GM12875 (cell line): ENCODE measurements around the gene TRIM39.

ENCODE experiments used
- H3K4me3 ChIP-seq: one replicate; pipeline ENCODE4 v1.5.1; 2011; ENCODE audit warnings: low read depth, low read length, control low read depth
- TF ChIP-seq, protein P1 (sequence below): IDR thresholded peaks from 2 replicates; pipeline ENCODE4 v1.5.1; 2011; ENCODE audit warnings: low read depth, mild to moderate bottlenecking, control low read depth, inconsistent platforms, low read length, moderate library complexity, borderline replicate concordance; ENCODE audit not compliant: insufficient read depth

Gene TRIM39

DNA sequence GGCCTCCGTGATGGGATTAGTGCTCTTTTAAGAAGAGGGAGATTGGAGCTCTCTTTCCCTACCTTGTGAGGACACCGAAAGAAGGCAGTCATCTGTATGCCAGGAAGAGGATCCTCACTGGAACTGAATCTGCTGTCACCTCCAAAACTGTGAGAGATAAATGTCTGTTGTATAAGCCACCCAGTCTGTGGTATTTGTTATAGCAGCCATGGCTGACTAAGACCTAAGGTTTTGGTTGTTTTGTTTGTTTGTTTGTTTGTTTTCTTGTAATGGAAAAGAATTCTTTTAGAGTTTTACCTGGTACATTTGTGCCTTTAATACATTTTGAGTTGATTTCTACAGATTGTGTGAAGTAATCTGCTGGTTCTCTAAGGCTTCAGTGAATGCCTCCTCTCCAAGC is 25.8 kb downstream of the TRIM39 start:
- TF ChIP-seq, protein P1, sequence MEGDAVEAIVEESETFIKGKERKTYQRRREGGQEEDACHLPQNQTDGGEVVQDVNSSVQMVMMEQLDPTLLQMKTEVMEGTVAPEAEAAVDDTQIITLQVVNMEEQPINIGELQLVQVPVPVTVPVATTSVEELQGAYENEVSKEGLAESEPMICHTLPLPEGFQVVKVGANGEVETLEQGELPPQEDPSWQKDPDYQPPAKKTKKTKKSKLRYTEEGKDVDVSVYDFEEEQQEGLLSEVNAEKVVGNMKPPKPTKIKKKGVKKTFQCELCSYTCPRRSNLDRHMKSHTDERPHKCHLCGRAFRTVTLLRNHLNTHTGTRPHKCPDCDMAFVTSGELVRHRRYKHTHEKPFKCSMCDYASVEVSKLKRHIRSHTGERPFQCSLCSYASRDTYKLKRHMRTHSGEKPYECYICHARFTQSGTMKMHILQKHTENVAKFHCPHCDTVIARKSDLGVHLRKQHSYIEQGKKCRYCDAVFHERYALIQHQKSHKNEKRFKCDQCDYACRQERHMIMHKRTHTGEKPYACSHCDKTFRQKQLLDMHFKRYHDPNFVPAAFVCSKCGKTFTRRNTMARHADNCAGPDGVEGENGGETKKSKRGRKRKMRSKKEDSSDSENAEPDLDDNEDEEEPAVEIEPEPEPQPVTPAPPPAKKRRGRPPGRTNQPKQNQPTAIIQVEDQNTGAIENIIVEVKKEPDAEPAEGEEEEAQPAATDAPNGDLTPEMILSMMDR, result no peak
- H3K4me3 ChIP-seq, result no peak overlapping the region

DNA sequence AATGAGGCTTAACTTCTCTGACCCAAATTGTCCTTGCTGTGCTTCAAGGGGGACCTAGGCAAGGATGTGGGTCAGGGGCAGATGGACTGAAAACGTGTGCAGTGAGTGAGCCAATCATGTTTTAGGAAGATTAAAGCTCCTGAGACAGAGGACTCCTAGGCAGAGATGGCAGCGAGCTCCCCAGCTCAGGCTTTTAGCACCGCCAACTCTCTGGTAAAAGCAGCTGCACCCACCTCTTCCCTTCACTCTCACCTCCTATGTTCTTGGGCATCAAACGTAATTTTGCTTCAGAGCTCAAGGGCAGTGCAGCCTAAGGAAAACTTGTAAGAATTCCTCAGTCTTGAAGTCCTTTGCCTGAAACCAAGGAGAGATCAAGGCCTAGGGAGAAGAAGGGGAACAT is 28.6 kb downstream of the TRIM39 start:
- TF ChIP-seq, protein P1, result no peak

DNA sequence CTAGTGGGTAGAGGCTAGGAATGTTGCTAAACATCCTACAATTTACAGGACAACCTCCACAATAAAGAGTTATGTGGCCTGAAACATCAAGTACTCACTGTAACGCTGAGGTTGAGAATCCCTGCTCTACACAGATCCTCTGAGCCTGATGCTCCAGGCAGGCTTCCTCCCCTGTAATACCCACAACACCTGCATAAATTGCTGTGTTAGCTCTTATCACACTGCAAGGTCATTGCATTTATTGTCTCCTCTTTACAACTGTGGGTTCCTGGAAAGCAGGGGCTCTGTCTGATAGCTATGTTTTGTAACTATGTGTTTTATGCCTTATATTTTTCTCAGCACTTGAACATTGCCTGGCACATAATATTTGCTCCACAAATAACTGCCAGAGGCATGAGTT is 29.8 kb downstream of the TRIM39 start:
- no peak overlapping the region for H3K4me3 ChIP-seq
- TF ChIP-seq, protein P1, result no peak

More for the DNA sequence above, 28.6 kb downstream of the TRIM39 start:
- H3K4me3 ChIP-seq, result no peak overlapping the region

DNA sequence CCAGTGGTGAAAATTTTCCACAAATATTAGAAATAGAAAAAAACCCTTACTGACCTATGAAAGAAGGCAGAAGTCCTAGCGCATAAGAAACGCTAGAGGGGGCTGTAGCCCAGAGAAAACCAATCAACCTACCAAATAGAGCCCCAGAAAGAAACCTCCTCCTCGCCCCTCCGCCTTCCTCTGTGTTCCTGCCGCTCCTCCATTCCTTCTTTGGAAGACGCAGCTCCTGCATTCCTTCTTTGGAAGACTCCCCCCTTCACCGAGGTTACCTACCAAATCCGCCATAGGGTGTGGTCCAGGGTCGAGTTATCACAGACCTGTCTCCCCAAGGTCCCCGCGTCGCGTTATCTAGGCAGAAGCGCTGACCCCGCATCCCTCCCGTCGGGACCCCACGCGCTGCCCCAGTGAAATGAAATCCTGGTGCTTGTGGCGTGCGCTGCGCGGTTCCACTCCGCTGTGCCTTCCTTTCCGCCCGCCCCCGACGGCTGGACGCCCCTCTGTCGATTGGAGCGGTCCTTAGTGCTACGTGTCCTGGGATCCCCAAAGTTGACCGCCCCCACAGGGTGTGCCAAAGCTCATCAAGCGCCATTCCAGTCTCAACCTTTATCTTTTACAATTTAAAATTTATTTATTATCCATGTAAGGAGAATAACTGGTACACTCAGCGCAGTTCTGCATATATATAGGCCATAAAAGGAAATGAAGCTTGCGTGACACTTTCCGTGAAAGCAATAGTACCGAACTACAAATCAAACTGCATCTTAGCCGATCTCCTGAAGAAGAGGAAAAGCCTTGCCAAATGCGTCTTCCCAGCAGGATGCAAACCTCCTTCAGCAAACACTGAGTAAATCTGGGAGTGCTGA is 31.2 kb downstream of the TRIM39 start:
- H3K4me3 ChIP-seq, result no peak overlapping the region
- TF ChIP-seq, protein P1, result peak; percentile 65

DNA sequence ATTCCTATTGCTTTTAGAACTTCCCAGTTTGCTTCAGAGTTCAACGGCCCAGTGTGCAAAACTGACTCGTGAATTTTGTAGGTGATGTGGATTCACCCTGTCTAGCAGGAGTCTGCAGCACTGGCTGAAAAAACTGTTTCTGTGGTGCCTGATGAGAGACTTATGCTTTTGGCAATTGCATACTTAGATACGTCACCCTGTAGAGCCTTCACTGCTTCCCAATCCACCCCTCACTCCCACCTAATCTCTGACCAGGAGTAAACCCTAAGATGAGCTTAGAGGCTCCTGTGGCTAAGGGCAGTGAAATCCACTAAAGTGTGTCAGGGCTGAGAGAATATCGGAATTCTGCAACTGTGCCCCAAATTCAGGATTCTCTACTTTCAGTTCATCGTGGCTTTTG is 32.5 kb downstream of the TRIM39 start:
- no peak overlapping the region for H3K4me3 ChIP-seq
- TF ChIP-seq, protein P1, result no peak

DNA sequence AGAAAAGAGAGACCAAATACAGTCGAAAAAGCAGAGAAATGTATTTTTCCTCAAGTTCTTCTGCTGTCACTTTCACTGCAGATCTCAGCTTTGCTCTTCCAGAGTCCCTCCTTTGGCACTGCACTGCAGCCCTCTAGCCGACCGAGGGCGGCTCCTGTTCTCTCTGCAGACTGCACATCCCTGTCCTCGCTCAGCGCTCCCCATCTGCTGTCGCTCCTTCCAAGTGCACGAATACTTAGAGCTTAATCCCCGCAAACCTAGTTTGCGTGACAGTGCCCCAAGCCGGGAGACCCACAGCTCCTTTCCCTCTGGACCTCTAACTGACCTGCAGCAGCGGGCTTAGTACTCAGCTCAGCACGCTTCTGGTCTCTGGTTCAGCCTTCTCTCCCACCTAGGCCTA is 33.4 kb downstream of the TRIM39 start:
- H3K4me3 ChIP-seq, result no peak overlapping the region
- TF ChIP-seq, protein P1, result no peak

DNA sequence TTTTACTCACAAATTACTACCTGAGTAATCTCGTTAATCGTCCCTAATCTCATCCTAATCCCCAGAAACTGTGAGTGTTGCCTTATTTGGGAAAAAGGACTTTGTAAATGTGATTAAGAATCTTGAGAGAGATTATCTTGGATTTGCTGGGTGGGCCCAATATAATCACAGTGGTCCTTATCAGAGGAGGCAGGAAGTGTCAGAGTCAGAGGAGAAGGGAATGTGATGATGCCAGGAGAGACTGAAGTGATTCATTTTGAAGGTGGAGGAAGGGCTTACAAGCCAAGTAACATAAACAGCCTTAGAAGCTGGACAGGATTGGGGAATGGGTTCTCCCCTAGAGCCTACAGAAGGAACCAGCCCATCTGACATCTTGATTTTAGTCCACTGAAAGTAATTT is 34.9 kb downstream of the TRIM39 start:
- TF ChIP-seq, protein P1, result no peak
- H3K4me3 ChIP-seq, result no peak overlapping the region
